Stomach (tissue), 4 donors: Measurements from ENCODE around the gene CCDC167.

Experiments
- EP300 ChIP-seq: sonication (generic); formaldehyde crosslinking; IDR thresholded peaks from one replicate; pipeline ENCODE4 v1.6.1; 2017; ENCODE audit warnings: antibody characterized with exemption
- POLR2A ChIP-seq, 4 donors: fragments of 450-650 bp; IDR thresholded peaks; one replicate each; pipeline ENCODE4 v1.6.1; 2016; ENCODE audit warnings: antibody characterized with exemption in 4 of 4, control low read depth in 2 of 4, mild to moderate bottlenecking in 1 of 4, moderate library complexity in 1 of 4
- POLR2AphosphoS5 ChIP-seq, 3 donors: sonication (generic); formaldehyde crosslinking; IDR thresholded peaks; one replicate each; pipeline ENCODE4 v1.6.1; 2016; ENCODE audit warnings: antibody characterized with exemption in 3 of 3
- TF ChIP-seq, protein P1 (sequence below), 7 experiments: fragments of 450-650 bp in 4 of 7; fragments of 200-600 bp in 3 of 7; sonication (generic) in 3 of 7; IDR thresholded peaks; one replicate each; pipeline ENCODE4 v1.5.1; 2016 to 2019; ENCODE audit warnings: antibody characterized with exemption in 7 of 7, control low read depth in 2 of 7, mild to moderate bottlenecking in 1 of 7

- TF ChIP-seq, protein P1, sequence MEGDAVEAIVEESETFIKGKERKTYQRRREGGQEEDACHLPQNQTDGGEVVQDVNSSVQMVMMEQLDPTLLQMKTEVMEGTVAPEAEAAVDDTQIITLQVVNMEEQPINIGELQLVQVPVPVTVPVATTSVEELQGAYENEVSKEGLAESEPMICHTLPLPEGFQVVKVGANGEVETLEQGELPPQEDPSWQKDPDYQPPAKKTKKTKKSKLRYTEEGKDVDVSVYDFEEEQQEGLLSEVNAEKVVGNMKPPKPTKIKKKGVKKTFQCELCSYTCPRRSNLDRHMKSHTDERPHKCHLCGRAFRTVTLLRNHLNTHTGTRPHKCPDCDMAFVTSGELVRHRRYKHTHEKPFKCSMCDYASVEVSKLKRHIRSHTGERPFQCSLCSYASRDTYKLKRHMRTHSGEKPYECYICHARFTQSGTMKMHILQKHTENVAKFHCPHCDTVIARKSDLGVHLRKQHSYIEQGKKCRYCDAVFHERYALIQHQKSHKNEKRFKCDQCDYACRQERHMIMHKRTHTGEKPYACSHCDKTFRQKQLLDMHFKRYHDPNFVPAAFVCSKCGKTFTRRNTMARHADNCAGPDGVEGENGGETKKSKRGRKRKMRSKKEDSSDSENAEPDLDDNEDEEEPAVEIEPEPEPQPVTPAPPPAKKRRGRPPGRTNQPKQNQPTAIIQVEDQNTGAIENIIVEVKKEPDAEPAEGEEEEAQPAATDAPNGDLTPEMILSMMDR (IDR thresholded peaks at IDR 0.05), result no peak
- TF ChIP-seq EP300 (no peak), POLR2AphosphoS5 (IDR thresholded peaks at IDR 0.05) (no peak), POLR2A (IDR thresholded peaks at IDR 0.05) (no peak)
These were observed 8.2 kb upstream of the CCDC167 start for GRCh38 chr6:37507690-37508421.
